B cell (primary cell): ENCODE data around the gene HIGD1C. TPM values are rescaled to one million over a fixed set of nuclear protein-coding genes. Genes with fewer than 3 reads are reported as not detected.

Experiments used
- ATAC-seq: fragments of 200-7000 bp; cut with Tn5 transposase; one replicate; pipeline ENCODE4 v1.10.0; 2021; ENCODE audit warnings: low read depth, mild to moderate bottlenecking, moderate number of reproducible peaks, moderate library complexity
- CTCF ChIA-PET: fragments of 350-600 bp; sonication (Branson Sonifier 250); formaldehyde crosslinking; loops from one replicate; lab custom pipeline; 2021; ENCODE audit warnings: antibody characterized with exemption, inconsistent platforms; lab: Charles Lee
- POLR2A ChIA-PET: fragments of 350-600 bp; sonication (Branson Sonifier 250); formaldehyde crosslinking; loops from one replicate; lab custom pipeline; 2021; ENCODE audit warnings: antibody characterized with exemption; lab: Charles Lee
- DNase-seq: peaks from one replicate; pipeline ENCODE4 v3.0.0; 2013
- H2AFZ ChIP-seq: 2 replicates; pipeline ENCODE4 v1.6.1; 2012; ENCODE audit warnings: mild to moderate bottlenecking, low read depth, low read length; ENCODE audit not compliant: insufficient read depth, poor library complexity, severe bottlenecking
- H3K27ac ChIP-seq, 2 donors: 1 replicate in 1 of 2; 2 replicates in 1 of 2; pipeline ENCODE4 v1.5.1; 2012 to 2013; ENCODE audit warnings: low read length in 2 of 2, mild to moderate bottlenecking in 2 of 2, moderate library complexity in 1 of 2
- H3K27me3 ChIP-seq, 4 experiments: fragments of 200-600 bp in 1 of 4; sonication (generic) in 1 of 4; replicated peaks in 1 of 4; 1 replicate in 2 of 4; 2 replicates in 2 of 4; pipeline versions ENCODE4 v1.6.1 to v1.7.0; 2013 to 2016; ENCODE audit warnings: low read length in 3 of 4, mild to moderate bottlenecking in 2 of 4, mixed read lengths in 1 of 4, moderate library complexity in 1 of 4; ENCODE audit not compliant: insufficient read depth in 4 of 4, control insufficient read depth in 3 of 4; ENCODE audit errors: control extremely low read depth in 1 of 4
- H3K36me3 ChIP-seq, 2 experiments: replicated peaks in 1 of 2; 1 replicate in 1 of 2; 2 replicates in 1 of 2; pipeline versions ENCODE4 v1.6.1 to v1.7.1; 2013; ENCODE audit warnings: low read length in 1 of 2; ENCODE audit not compliant: insufficient read depth in 2 of 2, control insufficient read depth in 1 of 2; ENCODE audit errors: control extremely low read depth in 1 of 2, extremely low read depth in 1 of 2
- H3K4me1 ChIP-seq, 2 donors: fragments of 200-600 bp in 1 of 2; sonication (generic) in 1 of 2; 1 replicate in 1 of 2; 2 replicates in 1 of 2; pipeline versions ENCODE4 v1.5.1 to v1.6.1; 2013 to 2017; ENCODE audit warnings: low read length in 2 of 2; ENCODE audit not compliant: control insufficient read depth in 2 of 2, insufficient read depth in 2 of 2
- H3K4me2 ChIP-seq: replicated peaks from 2 replicates; pipeline ENCODE3; 2012; ENCODE audit warnings: mild to moderate bottlenecking, low read depth, low read length; ENCODE audit not compliant: poor library complexity, severe bottlenecking
- H3K4me3 ChIP-seq, 5 experiments: fragments of 200-600 bp in 1 of 5; sonication (generic) in 1 of 5; 1 replicate in 3 of 5; 2 replicates in 2 of 5; pipeline versions ENCODE4 v1.5.1 to v1.7.0; 2011 to 2016; ENCODE audit warnings: low read length in 4 of 5, mild to moderate bottlenecking in 4 of 5, low read depth in 2 of 5, control low read depth in 1 of 5, moderate library complexity in 1 of 5; ENCODE audit not compliant: insufficient read depth in 1 of 5; ENCODE audit errors: control extremely low read depth in 1 of 5, extremely low read depth in 1 of 5
- H3K79me2 ChIP-seq: fragments of 200-600 bp; sonication (generic); one replicate; pipeline ENCODE4 v1.6.0; 2016; ENCODE audit warnings: low read length; ENCODE audit not compliant: control insufficient read depth, insufficient read depth
- H3K9ac ChIP-seq: fragments of 200-600 bp; sonication (generic); 2 replicates; pipeline ENCODE4 v1.6.1; 2017; ENCODE audit warnings: mild to moderate bottlenecking, low read length, moderate library complexity
- H3K9me3 ChIP-seq, 3 donors: one replicate each; pipeline versions ENCODE4 v1.6.1 to v1.7.1; 2013; ENCODE audit warnings: low read length in 2 of 3; ENCODE audit not compliant: control insufficient read depth in 2 of 3, insufficient read depth in 1 of 3; ENCODE audit errors: control extremely low read depth in 1 of 3
- H4K20me1 ChIP-seq: 2 replicates; pipeline ENCODE4 v1.6.0; 2012; ENCODE audit warnings: mild to moderate bottlenecking, low read length; ENCODE audit not compliant: insufficient read depth, control insufficient read depth, poor library complexity, severe bottlenecking
- H3K27ac Mint-ChIP-seq: one replicate; pipeline ENCODE4 v1.8.0; 2021; ENCODE audit warnings: mixed read lengths
- H3K27me3 Mint-ChIP-seq: one replicate; pipeline ENCODE4 v1.8.0; 2021; ENCODE audit warnings: mixed read lengths
- H3K4me1 Mint-ChIP-seq: one replicate; pipeline ENCODE4 v1.8.0; 2021; ENCODE audit warnings: mixed read lengths
- H3K4me3 Mint-ChIP-seq: one replicate; pipeline ENCODE4 v1.8.0; 2021; ENCODE audit warnings: mixed read lengths
- H3K9me3 Mint-ChIP-seq: one replicate; pipeline ENCODE4 v1.8.0; 2022; ENCODE audit warnings: mixed read lengths; ENCODE audit not compliant: insufficient read depth
- CTCF ChIP-seq: fragments of 200-600 bp; IDR thresholded peaks from one replicate; pipeline ENCODE4 v1.8.0; 2022; ENCODE audit warnings: antibody characterized with exemption, mild to moderate bottlenecking
- EZH2 ChIP-seq: IDR thresholded peaks from 2 replicates; pipeline ENCODE4 v1.6.1; 2012; ENCODE audit warnings: borderline replicate concordance, low read depth, mild to moderate bottlenecking, moderate library complexity, low read length; ENCODE audit not compliant: insufficient read depth, poor library complexity, severe bottlenecking
- WGBS: methylation state at CpG from one replicate; pipeline ENCODE4 v1.1.5; 2013; ENCODE audit warnings: missing lambda C conversion rate; ENCODE audit not compliant: insufficient coverage; 5-methylcytosine and 5-hydroxymethylcytosine counted together
- intact Hi-C: fragments of 100-400 bp; cut with micrococcal nuclease; formaldehyde crosslinking; loops from one replicate; pipeline ENCODE4 v1.10.0; 2022
- polyA plus RNA-seq: library from polyadenylated mRNA; depleted of rRNA; stranded (reverse); fragments of >200 nt; gene quantifications from 2 replicates; pipeline ENCODE4 v1.2.3, GENCODE V29; 2012
- total RNA-seq, 2 donors: library from RNA; stranded (reverse); fragments of 120-200 nt in 1 of 2; gene quantifications; 1 replicate in 1 of 2; 2 replicates in 1 of 2; pipeline versions ENCODE4 v1.2.3 to v1.2.4, GENCODE V29; 2013 to 2022

HIGD1C gene
- total and polyA plus RNA-seq, 2 donors (not counting 1 experiment from before 2014, with no cell fraction given): not detected

- Histone ChIP-seq H3K4me3 (peak overlapping the region; percentile 37 to 99 (median 75)), H3K36me3 (peaks cover 0 to 6% of the 10 kb centered on the region in 2 experiments), H4K20me1 (peaks cover 14% of the 10 kb centered on the region), H3K4me2 (peak overlapping the region; percentile 76), H3K9me3 (no peaks in the 10 kb centered on the region), H3K27ac (peak overlapping the region; percentile 81 to 91), H2AFZ (peak overlapping the region; percentile 67), H3K9ac (peak overlapping the region; percentile 63), H3K4me1 (peaks cover 39% of the 10 kb centered on the region in 2 donors), H3K79me2 (peaks cover 46% of the 10 kb centered on the region), H3K27me3 (no peaks in the 10 kb centered on the region)
- peaks cover 58% of the 10 kb centered on the region for H3K4me1 Mint-ChIP-seq
- WGBS: 0% methylated on average over 1 of the region's 4 CpGs
- ChIA-PET CTCF (interaction anchor here (1.1 to 10.0 kb wide), 6 partner anchors 11 to 417 kb away, joined by 3 to 94 read pairs (median 8); partner anchors contain the start of gene ATF1), POLR2A (interaction anchor here (0.7 to 0.9 kb wide), 2 partner anchors 10 to 249 kb away, joined by 3 read pairs; partner anchors contain the start of gene TFCP2)
- H3K27me3 Mint-ChIP-seq: no peaks in the 10 kb centered on the region
- ATAC-seq: peak; percentile 31
- intact Hi-C loops: loop anchor here (1.0 to 10.0 kb wide), 9 partner anchors 31 to 519 kb away; partner anchors contain the start of genes ATF1, DIP2B, LARP4 and POU6F1
- TF ChIP-seq EZH2 (no peak), CTCF (no peak)
- DNase-seq: no peak
- H3K27ac Mint-ChIP-seq: peak overlapping the region; percentile 98
- peak overlapping the region; percentile 96 for H3K4me3 Mint-ChIP-seq
- no peaks in the 10 kb centered on the region for H3K9me3 Mint-ChIP-seq
Measured at GRCh38 chr12:50924131-50924438, 28.3 kb upstream of the HIGD1C start.
